ENCODE measurements around the gene RPGR. TPM values are rescaled to one million over a fixed set of nuclear protein-coding genes. Genes with fewer than 3 reads are reported as not detected.

Gene RPGR
- total RNA-seq, result 11.0 TPM

- peak; percentile 97 for DNase-seq
Measured at GRCh38 chrX:38327007-38327774, at the start of gene RPGR. RPGR (minus strand) TSS chrX:38327509; CDS start chrX:38327367, 142 bp downstream.

- no peak for DNase-seq
Measured at GRCh38 chrX:38376747-38377146, 49.4 kb upstream of the RPGR start.

- no peak for DNase-seq
Measured at GRCh38 chrX:38375891-38376290, 48.6 kb upstream of the RPGR start.

GRCh38 chrX:38374431-38374830 is 47.1 kb upstream of the RPGR start:
- DNase-seq, result no peak

GRCh38 chrX:38371641-38372040 is 44.3 kb upstream of the RPGR start:
- no peak for DNase-seq

- no peak for DNase-seq
Measured at GRCh38 chrX:38368774-38369173, 41.5 kb upstream of the RPGR start.

- DNase-seq, result no peak
Measured at GRCh38 chrX:38365954-38366353, 38.6 kb upstream of the RPGR start.

GRCh38 chrX:38363046-38363445 is 35.7 kb upstream of the RPGR start:
- no peak for DNase-seq

GRCh38 chrX:38357747-38358673 is 30.7 kb upstream of the RPGR start:
- no peak for DNase-seq

- DNase-seq, result no peak
Measured at GRCh38 chrX:38356401-38356800, 29.1 kb upstream of the RPGR start.

- DNase-seq, result no peak
Measured at GRCh38 chrX:38352362-38352761, 25.1 kb upstream of the RPGR start, which contains the start of gene OTC. OTC (plus strand) TSS chrX:38352604; CDS start chrX:38352697, 93 bp downstream.

GRCh38 chrX:38351346-38351745 is 24.0 kb upstream of the RPGR start:
- DNase-seq, result no peak

- DNase-seq, result no peak
Measured at GRCh38 chrX:38347136-38347535, 19.8 kb upstream of the RPGR start.

- no peak for DNase-seq
Measured at GRCh38 chrX:38346150-38346549, 18.8 kb upstream of the RPGR start.

GRCh38 chrX:38342853-38343778 is 15.8 kb upstream of the RPGR start:
- no peak for DNase-seq

GRCh38 chrX:38341442-38341841 is 14.1 kb upstream of the RPGR start:
- no peak for DNase-seq

GRCh38 chrX:38336538-38337240 is 9.4 kb upstream of the RPGR start:
- no peak for DNase-seq

GRCh38 chrX:38335382-38335781 is 8.1 kb upstream of the RPGR start:
- peak; percentile 68 for DNase-seq

GRCh38 chrX:38332505-38332904 is 5.2 kb upstream of the RPGR start:
- DNase-seq, result no peak

- no peak for DNase-seq
Measured at GRCh38 chrX:38327775-38328081, 419 bp upstream of the RPGR start.

GRCh38 chrX:38326086-38326485 is 1.2 kb downstream of the RPGR start:
- no peak for DNase-seq

- no peak for DNase-seq
Measured at GRCh38 chrX:38320819-38321218, 6.5 kb downstream of the RPGR start.
